ENCODE data around the gene PRKG1. TPM values are rescaled to one million over a fixed set of nuclear protein-coding genes. Genes with fewer than 3 reads are reported as not detected.

PRKG1 gene
- total RNA-seq, 4 donors from 2014 or later, result 26.5 to 72.3 (median 58.1) TPM

- no peak overlapping the region for H3K27ac ChIP-seq
- H3K9me3 ChIP-seq, result no peaks in the 10 kb centered on the region
- WGBS, 2 donors, result 82 to 88% methylated on average over 4 of the region's 4 CpGs
- DNase-seq, result no peak
- no peaks in the 10 kb centered on the region for H3K4me1 ChIP-seq
- no peak overlapping the region for H3K4me3 ChIP-seq (replicated peaks in 1 of 3)
- no peaks in the 10 kb centered on the region for H3K27me3 ChIP-seq
- no peaks in the 10 kb centered on the region for H3K36me3 ChIP-seq
- TF ChIP-seq, protein P1, sequence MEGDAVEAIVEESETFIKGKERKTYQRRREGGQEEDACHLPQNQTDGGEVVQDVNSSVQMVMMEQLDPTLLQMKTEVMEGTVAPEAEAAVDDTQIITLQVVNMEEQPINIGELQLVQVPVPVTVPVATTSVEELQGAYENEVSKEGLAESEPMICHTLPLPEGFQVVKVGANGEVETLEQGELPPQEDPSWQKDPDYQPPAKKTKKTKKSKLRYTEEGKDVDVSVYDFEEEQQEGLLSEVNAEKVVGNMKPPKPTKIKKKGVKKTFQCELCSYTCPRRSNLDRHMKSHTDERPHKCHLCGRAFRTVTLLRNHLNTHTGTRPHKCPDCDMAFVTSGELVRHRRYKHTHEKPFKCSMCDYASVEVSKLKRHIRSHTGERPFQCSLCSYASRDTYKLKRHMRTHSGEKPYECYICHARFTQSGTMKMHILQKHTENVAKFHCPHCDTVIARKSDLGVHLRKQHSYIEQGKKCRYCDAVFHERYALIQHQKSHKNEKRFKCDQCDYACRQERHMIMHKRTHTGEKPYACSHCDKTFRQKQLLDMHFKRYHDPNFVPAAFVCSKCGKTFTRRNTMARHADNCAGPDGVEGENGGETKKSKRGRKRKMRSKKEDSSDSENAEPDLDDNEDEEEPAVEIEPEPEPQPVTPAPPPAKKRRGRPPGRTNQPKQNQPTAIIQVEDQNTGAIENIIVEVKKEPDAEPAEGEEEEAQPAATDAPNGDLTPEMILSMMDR (IDR thresholded peaks at IDR 0.05), result no peak
- TF ChIP-seq POLR2A (IDR thresholded peaks at IDR 0.05), result no peak
- intact Hi-C loops (cut with DNase I), result no loop called here
Measured at GRCh38 chr10:51932530-51932929, 858.2 kb downstream of the PRKG1 start.

DNA sequence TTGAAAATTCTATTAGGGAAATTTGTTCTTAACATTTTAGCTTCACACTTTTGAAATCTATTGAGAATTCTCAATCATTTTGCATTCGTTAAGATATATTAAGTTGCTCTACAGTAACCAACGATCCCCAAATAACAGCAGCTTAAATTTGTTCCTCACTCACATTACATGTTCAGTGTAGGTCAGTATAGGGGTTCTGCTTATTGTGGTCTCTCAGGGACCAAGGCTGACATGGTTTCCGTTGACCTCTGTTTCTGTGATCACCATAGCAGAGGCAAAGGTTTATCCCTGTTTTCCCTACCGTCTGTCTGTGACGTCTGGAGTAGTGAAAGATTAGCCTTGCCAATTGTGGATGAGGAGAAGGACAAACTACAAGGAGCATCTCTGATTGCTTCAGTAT lies 860.1 kb downstream of the PRKG1 start:
- H3K9me3 ChIP-seq, result no peaks in the 10 kb centered on the region
- no peak overlapping the region for H3K27ac ChIP-seq
- H3K36me3 ChIP-seq, result no peaks in the 10 kb centered on the region
- intact Hi-C loops (cut with DNase I), result no loop called here
- 88 to 89% methylated on average over 5 of the region's 5 CpGs for WGBS, 2 donors
- no peak for TF ChIP-seq POLR2A (IDR thresholded peaks at IDR 0.05)
- TF ChIP-seq, protein P1 (IDR thresholded peaks at IDR 0.05), result no peak
- H3K4me3 ChIP-seq (replicated peaks in 1 of 3), result no peak overlapping the region
- no peaks in the 10 kb centered on the region for H3K27me3 ChIP-seq
- no peaks in the 10 kb centered on the region for H3K4me1 ChIP-seq
- no peak for DNase-seq

DNA sequence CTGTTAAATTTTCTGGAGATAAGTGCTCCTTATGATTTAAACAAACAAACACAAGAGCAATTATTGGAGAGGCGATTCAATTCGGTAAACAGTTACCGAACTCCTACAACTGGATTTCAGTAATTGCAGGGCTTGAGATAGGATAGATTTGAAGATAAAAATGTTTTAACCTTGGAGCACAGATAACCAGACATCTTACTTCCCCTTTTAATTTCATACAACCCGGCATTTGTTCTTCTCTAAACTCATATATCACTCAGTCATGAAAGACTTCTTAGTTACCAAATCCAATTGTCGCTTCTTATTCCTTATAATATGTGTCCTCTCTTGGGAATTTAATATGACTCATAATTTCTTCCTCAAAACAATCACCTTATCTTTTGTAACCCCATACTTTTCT lies 861.1 kb downstream of the PRKG1 start:
- H3K27ac ChIP-seq, result no peak overlapping the region

DNA sequence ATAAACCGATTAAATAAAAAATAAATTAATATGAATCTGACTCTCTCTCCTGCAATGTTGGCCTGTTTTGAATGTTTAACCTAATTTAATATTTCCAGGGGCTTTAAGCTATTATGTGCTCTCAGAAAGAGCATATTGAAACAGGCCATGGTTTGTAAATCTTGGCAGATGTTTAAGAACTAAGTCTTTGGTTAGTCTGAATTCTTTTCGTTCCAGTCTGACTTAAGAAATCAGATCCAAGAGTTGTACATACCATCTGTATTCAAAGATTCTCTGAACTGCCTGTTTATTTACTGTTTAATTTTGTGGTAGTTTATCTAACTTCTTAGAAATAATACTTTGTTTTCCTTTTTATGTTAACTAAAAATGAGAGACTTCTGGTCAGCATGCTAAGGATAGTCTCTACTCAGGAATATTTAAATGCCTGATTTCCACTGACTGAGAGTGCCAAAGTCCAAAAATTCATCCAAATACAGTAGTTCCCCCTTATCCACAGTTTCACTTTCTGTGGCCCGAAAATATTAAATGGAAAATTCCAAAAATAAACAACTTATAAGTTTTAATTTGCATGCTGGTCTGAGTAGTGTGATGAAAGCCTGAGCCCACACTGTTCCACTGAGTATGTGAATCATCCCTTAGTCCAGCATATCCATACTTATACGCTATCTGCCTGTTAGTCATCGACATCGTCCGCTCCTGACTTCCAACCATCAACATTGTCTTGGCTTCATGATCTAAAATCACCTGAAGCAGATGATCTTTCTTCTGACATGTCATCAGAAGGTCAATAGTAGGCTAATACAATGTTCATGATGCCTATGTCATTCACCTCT lies 863.2 kb downstream of the PRKG1 start:
- Histone ChIP-seq H3K27me3 (no peaks in the 10 kb centered on the region), H3K4me1 (no peaks in the 10 kb centered on the region), H3K27ac (no peak overlapping the region), H3K9me3 (no peaks in the 10 kb centered on the region), H3K36me3 (no peaks in the 10 kb centered on the region), H3K4me3 (replicated peaks in 1 of 3) (no peak overlapping the region)
- intact Hi-C loops (cut with DNase I), result no loop called here
- no peak for DNase-seq
- WGBS, 2 donors, result 84 to 86% methylated on average over 7 of the region's 7 CpGs
- TF ChIP-seq POLR2A (IDR thresholded peaks at IDR 0.05), result no peak
- TF ChIP-seq, protein P1 (IDR thresholded peaks at IDR 0.05), result no peak

More for the DNA sequence above, 861.1 kb downstream of the PRKG1 start:
- intact Hi-C loops (cut with DNase I), result no loop called here
- 84 to 90% methylated on average over 5 of the region's 5 CpGs for WGBS, 2 donors
- no peaks in the 10 kb centered on the region for H3K4me1 ChIP-seq
- H3K4me3 ChIP-seq (replicated peaks in 1 of 3), result no peak overlapping the region
- H3K27me3 ChIP-seq, result no peaks in the 10 kb centered on the region
- H3K9me3 ChIP-seq, result no peaks in the 10 kb centered on the region
- DNase-seq, result no peak
- H3K36me3 ChIP-seq, result no peaks in the 10 kb centered on the region
- TF ChIP-seq, protein P1 (IDR thresholded peaks at IDR 0.05), result no peak
- no peak for TF ChIP-seq POLR2A (IDR thresholded peaks at IDR 0.05)

DNA sequence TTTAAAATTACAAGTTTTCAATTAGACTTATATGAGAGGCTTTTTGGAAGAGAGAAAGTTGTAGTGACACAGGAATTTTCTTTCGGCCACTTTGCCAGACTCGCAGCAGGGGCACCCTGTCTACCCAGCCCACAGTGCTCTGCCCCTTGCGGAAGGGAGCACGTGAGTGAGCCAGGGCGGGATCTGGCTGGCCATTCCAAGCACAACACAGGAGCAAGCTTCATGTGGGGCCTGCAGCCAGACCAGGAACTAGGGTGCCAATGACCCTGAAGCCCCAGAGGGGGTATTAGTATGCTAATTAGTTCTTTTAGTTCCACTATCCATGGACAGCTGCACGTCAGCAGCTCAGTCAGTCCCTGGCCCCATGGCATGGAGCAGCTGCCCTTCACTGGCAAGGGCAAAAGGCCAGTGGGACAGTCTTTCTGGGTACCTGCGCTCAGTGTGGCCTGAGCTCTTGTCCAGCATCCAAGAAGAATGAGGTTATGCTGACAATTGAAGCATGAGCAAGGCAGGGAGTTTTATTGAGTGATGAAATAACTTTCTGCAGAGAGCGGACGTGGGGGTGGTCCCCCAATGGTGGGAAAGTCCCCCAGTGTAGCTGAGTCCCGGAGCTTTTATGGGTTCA lies 876.2 kb downstream of the PRKG1 start:
- no peak for DNase-seq
- Histone ChIP-seq H3K4me3 (replicated peaks in 1 of 3) (no peak overlapping the region), H3K9me3 (no peaks in the 10 kb centered on the region), H3K36me3 (no peaks in the 10 kb centered on the region), H3K4me1 (no peaks in the 10 kb centered on the region), H3K27me3 (no peaks in the 10 kb centered on the region), H3K27ac (no peak overlapping the region)
- TF ChIP-seq, protein P1 (IDR thresholded peaks at IDR 0.05), result no peak
- TF ChIP-seq POLR2A (IDR thresholded peaks at IDR 0.05), result no peak
- intact Hi-C loops (cut with DNase I), result no loop called here
- WGBS, 2 donors, result 93 to 96% methylated on average over 10 of the region's 10 CpGs
